A673 (cell line): ENCODE results near the gene SLC4A4. TPM values are rescaled to one million over a fixed set of nuclear protein-coding genes. Genes with fewer than 3 reads are reported as not detected.

Experiments used
- BruUV-seq: library from RNA; stranded (reverse); fragments of 400-500 nt; replicated peaks from 2 replicates; lab custom pipeline; 2021; lab: Mats Ljungman, UMichigan
- CTCF ChIA-PET: fragments of 300-600 bp; sonication (Branson Sonifier 250); formaldehyde crosslinking; loops from one replicate; lab custom pipeline; 2022; ENCODE audit warnings: antibody characterized with exemption; lab: Charles Lee
- POLR2A ChIA-PET: fragments of 300-600 bp; sonication (Branson Sonifier 250); formaldehyde crosslinking; loops from one replicate; lab custom pipeline; 2022; ENCODE audit warnings: antibody characterized with exemption; ENCODE audit not compliant: low non-redundant PET; lab: Charles Lee
- DNase-seq: peaks from one replicate; pipeline ENCODE4 v3.0.0-alpha.2; 2015; ENCODE audit warnings: low spot score
- H3K27ac ChIP-seq: fragments of 200-600 bp; sonication (generic); 2 replicates; pipeline ENCODE4 v1.5.1; 2016; ENCODE audit warnings: mixed run types, low read depth, mild to moderate bottlenecking, mixed read lengths, antibody characterized with exemption, low read length; ENCODE audit not compliant: poor library complexity, severe bottlenecking
- H3K27me3 ChIP-seq: fragments of 200-600 bp; sonication (generic); replicated peaks from 2 replicates; pipeline ENCODE4 v1.6.1; 2017; ENCODE audit warnings: mixed run types, low read depth, mild to moderate bottlenecking, mixed read lengths, antibody characterized with exemption, low read length; ENCODE audit not compliant: insufficient read depth, poor library complexity
- H3K36me3 ChIP-seq: fragments of 200-600 bp; sonication (generic); 2 replicates; pipeline ENCODE4 v1.6.1; 2016; ENCODE audit warnings: mixed run types, mild to moderate bottlenecking, mixed read lengths, antibody characterized with exemption, low read length; ENCODE audit not compliant: insufficient read depth, poor library complexity, severe bottlenecking
- H3K4me1 ChIP-seq: fragments of 200-600 bp; sonication (generic); 2 replicates; pipeline ENCODE4 v1.6.1; 2017; ENCODE audit warnings: mixed run types, mild to moderate bottlenecking, mixed read lengths, antibody characterized with exemption, low read length; ENCODE audit not compliant: insufficient read depth, poor library complexity, severe bottlenecking
- H3K4me3 ChIP-seq: fragments of 200-600 bp; sonication (generic); 2 replicates; pipeline ENCODE4 v1.5.1; 2016; ENCODE audit warnings: low read depth, mixed run types, mild to moderate bottlenecking, mixed read lengths, low read length; ENCODE audit not compliant: poor library complexity, severe bottlenecking
- H3K9me3 ChIP-seq: fragments of 200-600 bp; sonication (generic); 2 replicates; pipeline ENCODE4 v1.6.1; 2016; ENCODE audit warnings: mixed run types, low read depth, mild to moderate bottlenecking, mixed read lengths, antibody characterized with exemption, low read length; ENCODE audit not compliant: poor library complexity, severe bottlenecking
- EZH2 ChIP-seq: fragments of 200-600 bp; sonication (generic); IDR thresholded peaks from 2 replicates; pipeline ENCODE4 v1.6.1; 2017; ENCODE audit warnings: borderline replicate concordance, low read depth, mild to moderate bottlenecking, mixed read lengths, antibody characterized with exemption, low read length; ENCODE audit not compliant: poor library complexity, severe bottlenecking
- intact Hi-C: fragments of 100-400 bp; cut with micrococcal nuclease; formaldehyde crosslinking; loops from one replicate; pipeline ENCODE4 v1.10.0; 2022; ENCODE audit not compliant: unreplicated experiment
- total RNA-seq: library from RNA; stranded (reverse); gene quantifications from 2 replicates; pipeline ENCODE4 v1.2.3, GENCODE V29; 2021
- TF ChIP-seq, protein P1 (sequence below): fragments of 300-800, 200-600 bp; sonication (generic); conservative IDR thresholded peaks from 2 replicates; pipeline ENCODE4 v1.5.1; 2017; ENCODE audit warnings: low read depth, mild to moderate bottlenecking, antibody characterized with exemption, low read length, moderate library complexity, mixed read lengths

Gene SLC4A4
- total RNA-seq, 1 experiment from 2014 or later: 1.2 TPM

DNA sequence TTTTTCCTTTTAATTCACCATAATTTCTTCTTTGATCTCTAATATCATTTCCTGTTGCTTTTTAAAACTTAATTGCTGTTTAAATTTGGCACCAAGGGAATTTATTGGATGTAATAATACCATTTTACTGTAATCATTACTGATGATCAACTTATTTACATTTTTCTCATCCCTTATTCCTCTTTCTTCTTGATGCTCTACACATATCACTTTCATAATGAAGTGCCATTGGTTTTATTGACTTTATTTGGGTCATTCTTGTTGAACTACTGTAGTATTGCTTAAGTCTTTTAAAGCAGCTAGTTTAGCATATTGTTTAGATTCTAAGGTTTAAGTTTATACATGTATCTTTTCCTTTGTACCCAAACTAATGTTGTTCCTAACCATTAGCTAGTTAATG is 130.7 kb downstream of the SLC4A4 start:
- no TSS peak for BruUV-seq
- H3K9me3 ChIP-seq: no peaks in the 10 kb centered on the region
- ChIA-PET CTCF (no interaction called here), POLR2A (no interaction called here)
- no peak for DNase-seq
- no peak overlapping the region for H3K27ac ChIP-seq
- no peak overlapping the region for H3K4me3 ChIP-seq
- intact Hi-C loops: no loop called here
- H3K27me3 ChIP-seq: no peaks in the 10 kb centered on the region
- no peaks in the 10 kb centered on the region for H3K36me3 ChIP-seq
- TF ChIP-seq, protein P1, sequence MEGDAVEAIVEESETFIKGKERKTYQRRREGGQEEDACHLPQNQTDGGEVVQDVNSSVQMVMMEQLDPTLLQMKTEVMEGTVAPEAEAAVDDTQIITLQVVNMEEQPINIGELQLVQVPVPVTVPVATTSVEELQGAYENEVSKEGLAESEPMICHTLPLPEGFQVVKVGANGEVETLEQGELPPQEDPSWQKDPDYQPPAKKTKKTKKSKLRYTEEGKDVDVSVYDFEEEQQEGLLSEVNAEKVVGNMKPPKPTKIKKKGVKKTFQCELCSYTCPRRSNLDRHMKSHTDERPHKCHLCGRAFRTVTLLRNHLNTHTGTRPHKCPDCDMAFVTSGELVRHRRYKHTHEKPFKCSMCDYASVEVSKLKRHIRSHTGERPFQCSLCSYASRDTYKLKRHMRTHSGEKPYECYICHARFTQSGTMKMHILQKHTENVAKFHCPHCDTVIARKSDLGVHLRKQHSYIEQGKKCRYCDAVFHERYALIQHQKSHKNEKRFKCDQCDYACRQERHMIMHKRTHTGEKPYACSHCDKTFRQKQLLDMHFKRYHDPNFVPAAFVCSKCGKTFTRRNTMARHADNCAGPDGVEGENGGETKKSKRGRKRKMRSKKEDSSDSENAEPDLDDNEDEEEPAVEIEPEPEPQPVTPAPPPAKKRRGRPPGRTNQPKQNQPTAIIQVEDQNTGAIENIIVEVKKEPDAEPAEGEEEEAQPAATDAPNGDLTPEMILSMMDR: no peak
- TF ChIP-seq EZH2: no peak
- no peaks in the 10 kb centered on the region for H3K4me1 ChIP-seq

DNA sequence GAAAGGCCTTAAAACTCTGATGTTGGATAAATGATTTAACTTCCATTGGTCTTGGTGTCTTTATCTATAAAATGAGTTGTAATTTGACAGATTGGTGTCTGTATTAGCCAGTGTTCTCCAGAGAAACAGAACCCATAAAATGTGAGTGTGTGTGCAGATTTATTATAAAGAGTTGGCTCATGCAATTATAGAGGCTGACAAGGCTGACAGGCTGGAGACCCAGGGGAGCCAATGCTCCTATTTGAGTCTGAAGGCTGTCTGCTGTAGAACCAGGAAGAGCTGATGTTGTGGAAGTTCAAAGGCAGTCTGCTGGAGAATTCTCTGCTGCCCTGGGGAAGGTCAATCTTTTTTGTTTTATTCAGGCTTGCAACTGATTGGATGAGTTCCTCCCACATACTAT is 131.7 kb downstream of the SLC4A4 start:
- Histone ChIP-seq H3K4me3 (no peak overlapping the region), H3K27me3 (no peaks in the 10 kb centered on the region), H3K27ac (no peak overlapping the region), H3K36me3 (no peaks in the 10 kb centered on the region), H3K4me1 (no peaks in the 10 kb centered on the region), H3K9me3 (no peaks in the 10 kb centered on the region)
- BruUV-seq: no TSS peak
- DNase-seq: no peak
- ChIA-PET POLR2A (no interaction called here), CTCF (no interaction called here)
- intact Hi-C loops: no loop called here
- no peak for TF ChIP-seq EZH2
- TF ChIP-seq, protein P1: no peak

DNA sequence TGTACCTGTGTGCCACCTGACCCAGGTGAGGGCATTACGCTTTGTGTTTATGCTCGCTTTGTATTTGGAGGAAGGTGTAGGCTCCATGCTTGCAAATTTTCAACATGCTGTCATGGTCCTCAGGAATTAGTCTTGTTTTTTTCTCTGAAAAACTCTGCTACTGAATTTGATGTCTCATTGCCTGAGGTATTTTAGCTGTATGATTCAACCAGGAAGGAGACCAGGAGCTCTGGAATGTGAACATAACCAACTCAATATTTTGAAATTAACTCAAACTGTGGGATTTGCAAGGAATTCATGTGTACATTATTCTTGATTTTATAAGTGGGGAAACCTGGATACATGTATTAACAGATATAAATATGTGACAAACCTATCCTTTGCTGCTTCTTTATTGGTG is 134.1 kb downstream of the SLC4A4 start:
- Histone ChIP-seq H3K27ac (no peak overlapping the region), H3K4me3 (no peak overlapping the region), H3K9me3 (no peaks in the 10 kb centered on the region), H3K36me3 (no peaks in the 10 kb centered on the region), H3K27me3 (no peaks in the 10 kb centered on the region), H3K4me1 (no peaks in the 10 kb centered on the region)
- no peak for TF ChIP-seq EZH2
- TF ChIP-seq, protein P1: no peak
- ChIA-PET CTCF (no interaction called here), POLR2A (no interaction called here)
- no peak for DNase-seq
- intact Hi-C loops: no loop called here
- no TSS peak for BruUV-seq
